Astrocyte (in vitro differentiated cells and primary cell): Measurements from ENCODE around the gene POSTN. TPM values are rescaled to one million over a fixed set of nuclear protein-coding genes. Genes with fewer than 3 reads are reported as not detected.
A peak's percentile ranks its signal among the peaks of the same experiment; 100 is the strongest.

Experiments
- DNase-seq: peaks from one replicate; pipeline ENCODE4 v3.0.0-alpha.2; 2010; ENCODE audit warnings: low read depth
- FAIRE-seq: peaks from 2 replicates; lab custom pipeline; 2011; peaks lifted over from hg19 to GRCh38; lab: Jason Lieb, UNC
- H2AFZ ChIP-seq: 2 replicates; pipeline ENCODE4 v1.6.0; 2012; ENCODE audit warnings: low read depth, low read length, inconsistent platforms
- H3K27ac ChIP-seq: 2 replicates; pipeline ENCODE4 v1.5.1; 2011; ENCODE audit warnings: low read depth, low read length, inconsistent platforms
- H3K27me3 ChIP-seq: 2 replicates; pipeline ENCODE4 v1.6.0; 2011; ENCODE audit warnings: low read length, inconsistent platforms; ENCODE audit not compliant: insufficient read depth
- H3K36me3 ChIP-seq: 2 replicates; pipeline ENCODE4 v1.5.1; 2011; ENCODE audit warnings: low read length, inconsistent platforms; ENCODE audit not compliant: insufficient read depth
- H3K4me1 ChIP-seq: 2 replicates; pipeline ENCODE4 v1.5.1; 2011; ENCODE audit warnings: low read length, inconsistent platforms; ENCODE audit not compliant: insufficient read depth
- H3K4me2 ChIP-seq: 2 replicates; pipeline ENCODE4 v1.6.0; 2012; ENCODE audit warnings: low read length, inconsistent platforms
- H3K4me3 ChIP-seq: 2 replicates; pipeline ENCODE4 v1.5.1; 2011; ENCODE audit warnings: low read depth, mild to moderate bottlenecking, low read length, inconsistent platforms; ENCODE audit not compliant: insufficient read depth
- H3K79me2 ChIP-seq: 2 replicates; pipeline ENCODE4 v1.6.0; 2012; ENCODE audit warnings: mild to moderate bottlenecking, low read length, inconsistent platforms; ENCODE audit not compliant: insufficient read depth
- H3K9ac ChIP-seq: 2 replicates; pipeline ENCODE4 v1.6.0; 2012; ENCODE audit warnings: mild to moderate bottlenecking, low read length, inconsistent platforms
- H3K9me3 ChIP-seq: 2 replicates; pipeline ENCODE4 v1.5.1; 2012; ENCODE audit warnings: low read depth, mild to moderate bottlenecking, low read length, inconsistent platforms; ENCODE audit not compliant: insufficient read depth
- H4K20me1 ChIP-seq: 2 replicates; pipeline ENCODE4 v1.6.0; 2012; ENCODE audit warnings: low read length, inconsistent platforms; ENCODE audit not compliant: insufficient read depth
- H3K27ac Mint-ChIP-seq: one replicate; pipeline ENCODE4 v1.8.0; 2021; ENCODE audit warnings: mild to moderate bottlenecking, mixed read lengths; ENCODE audit not compliant: unreplicated experiment
- H3K27me3 Mint-ChIP-seq: one replicate; pipeline ENCODE4 v1.8.0; 2021; ENCODE audit warnings: low read depth, mixed read lengths; ENCODE audit not compliant: unreplicated experiment
- H3K36me3 Mint-ChIP-seq: one replicate; pipeline ENCODE4 v1.8.0; 2021; ENCODE audit warnings: low read depth, mixed read lengths; ENCODE audit not compliant: unreplicated experiment
- H3K4me1 Mint-ChIP-seq: one replicate; pipeline ENCODE4 v1.8.0; 2021; ENCODE audit warnings: low read depth, mixed read lengths; ENCODE audit not compliant: unreplicated experiment
- H3K4me3 Mint-ChIP-seq: one replicate; pipeline ENCODE4 v1.8.0; 2021; ENCODE audit warnings: mild to moderate bottlenecking, moderate library complexity, mixed read lengths; ENCODE audit not compliant: unreplicated experiment
- H3K9me3 Mint-ChIP-seq: one replicate; pipeline ENCODE4 v1.8.0; 2021; ENCODE audit warnings: mild to moderate bottlenecking, mixed read lengths; ENCODE audit not compliant: unreplicated experiment
- EZH2 ChIP-seq: IDR thresholded peaks from 2 replicates; pipeline ENCODE4 v1.6.1; 2012; ENCODE audit warnings: mild to moderate bottlenecking, low read length, inconsistent platforms; ENCODE audit not compliant: insufficient read depth
- total RNA-seq: library from RNA; stranded (reverse); gene quantifications from 2 replicates; pipeline ENCODE4 v1.2.1, GENCODE V29; 2021
- TF ChIP-seq, protein P1 (sequence below): IDR thresholded peaks from 2 replicates; pipeline ENCODE4 v1.5.1; 2011; ENCODE audit warnings: low read depth, mild to moderate bottlenecking, inconsistent platforms, low read length, moderate library complexity; ENCODE audit not compliant: insufficient read depth

The POSTN gene
- total RNA-seq, 1 donor from 2014 or later = 18.6 TPM

DNA sequence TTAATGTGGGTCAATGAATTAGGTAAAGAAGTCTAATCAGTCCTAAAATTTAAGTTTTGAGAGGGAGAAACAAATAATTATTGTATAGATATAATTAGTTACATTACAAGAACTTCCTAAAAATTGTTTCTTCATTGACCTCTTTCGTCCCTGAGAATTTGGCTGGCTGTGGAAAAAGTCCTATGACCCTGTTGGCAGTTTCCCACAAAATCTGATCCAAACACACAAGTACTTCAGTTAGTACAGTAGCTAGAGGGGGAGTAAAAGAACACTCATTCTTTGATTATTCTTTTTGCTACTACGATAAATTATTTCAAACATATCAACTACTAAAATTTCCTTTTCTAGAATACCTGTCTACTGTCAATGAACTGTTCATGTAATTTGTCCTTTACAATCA lies 11.3 kb downstream of the POSTN start:
- no peak overlapping the region for H3K27ac Mint-ChIP-seq
- H3K27me3 ChIP-seq = no peaks in the 10 kb centered on the region
- no peaks in the 10 kb centered on the region for H3K79me2 ChIP-seq
- H3K9ac ChIP-seq = no peak overlapping the region
- H3K4me3 Mint-ChIP-seq = no peak overlapping the region
- no peaks in the 10 kb centered on the region for H3K9me3 Mint-ChIP-seq
- no peaks in the 10 kb centered on the region for H3K27me3 Mint-ChIP-seq
- no peak overlapping the region for H2AFZ ChIP-seq
- no peak for TF ChIP-seq EZH2
- TF ChIP-seq, protein P1, sequence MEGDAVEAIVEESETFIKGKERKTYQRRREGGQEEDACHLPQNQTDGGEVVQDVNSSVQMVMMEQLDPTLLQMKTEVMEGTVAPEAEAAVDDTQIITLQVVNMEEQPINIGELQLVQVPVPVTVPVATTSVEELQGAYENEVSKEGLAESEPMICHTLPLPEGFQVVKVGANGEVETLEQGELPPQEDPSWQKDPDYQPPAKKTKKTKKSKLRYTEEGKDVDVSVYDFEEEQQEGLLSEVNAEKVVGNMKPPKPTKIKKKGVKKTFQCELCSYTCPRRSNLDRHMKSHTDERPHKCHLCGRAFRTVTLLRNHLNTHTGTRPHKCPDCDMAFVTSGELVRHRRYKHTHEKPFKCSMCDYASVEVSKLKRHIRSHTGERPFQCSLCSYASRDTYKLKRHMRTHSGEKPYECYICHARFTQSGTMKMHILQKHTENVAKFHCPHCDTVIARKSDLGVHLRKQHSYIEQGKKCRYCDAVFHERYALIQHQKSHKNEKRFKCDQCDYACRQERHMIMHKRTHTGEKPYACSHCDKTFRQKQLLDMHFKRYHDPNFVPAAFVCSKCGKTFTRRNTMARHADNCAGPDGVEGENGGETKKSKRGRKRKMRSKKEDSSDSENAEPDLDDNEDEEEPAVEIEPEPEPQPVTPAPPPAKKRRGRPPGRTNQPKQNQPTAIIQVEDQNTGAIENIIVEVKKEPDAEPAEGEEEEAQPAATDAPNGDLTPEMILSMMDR = no peak
- FAIRE-seq (no peak), DNase-seq (no peak)
- no peak overlapping the region for H3K4me2 ChIP-seq
- H4K20me1 ChIP-seq = no peaks in the 10 kb centered on the region
- no peak overlapping the region for H3K27ac ChIP-seq
- peaks cover 14% of the 10 kb centered on the region for H3K36me3 ChIP-seq
- no peak overlapping the region for H3K4me3 ChIP-seq
- no peaks in the 10 kb centered on the region for H3K36me3 Mint-ChIP-seq
- H3K4me1 ChIP-seq = no peaks in the 10 kb centered on the region
- H3K9me3 ChIP-seq = no peaks in the 10 kb centered on the region
- no peaks in the 10 kb centered on the region for H3K4me1 Mint-ChIP-seq

DNA sequence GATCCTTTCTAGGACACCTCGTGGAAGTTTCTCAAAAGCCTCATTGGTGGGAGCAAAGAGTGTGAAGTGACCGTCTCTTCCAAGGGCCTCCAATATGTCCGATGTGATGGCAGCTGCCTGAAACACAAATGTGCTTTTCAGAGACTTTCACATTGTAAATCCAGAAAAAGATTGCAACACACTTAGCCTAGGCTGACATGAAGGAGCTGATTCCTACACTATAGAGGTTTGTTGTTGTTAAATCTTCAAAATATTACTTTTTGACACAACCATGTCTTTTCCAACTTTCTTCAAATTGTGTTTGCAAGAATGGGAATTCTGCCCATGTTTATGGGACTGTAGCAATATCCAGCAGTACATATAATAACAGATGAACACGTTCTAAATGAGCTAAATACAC lies 12.4 kb downstream of the POSTN start:
- peak; percentile 34 for FAIRE-seq
- Mint-ChIP-seq H3K9me3 (no peaks in the 10 kb centered on the region), H3K27ac (no peak overlapping the region), H3K4me1 (no peaks in the 10 kb centered on the region), H3K4me3 (no peak overlapping the region), H3K36me3 (no peaks in the 10 kb centered on the region), H3K27me3 (no peaks in the 10 kb centered on the region)
- no peak overlapping the region for H3K27ac ChIP-seq
- H3K4me3 ChIP-seq = no peak overlapping the region
- H3K9ac ChIP-seq = no peak overlapping the region
- no peak overlapping the region for H3K4me2 ChIP-seq
- TF ChIP-seq, protein P1 = no peak
- TF ChIP-seq EZH2 = no peak
- no peaks in the 10 kb centered on the region for H3K79me2 ChIP-seq
- H2AFZ ChIP-seq = no peak overlapping the region
- DNase-seq = no peak
- H3K36me3 ChIP-seq = peaks cover 14% of the 10 kb centered on the region
- no peaks in the 10 kb centered on the region for H4K20me1 ChIP-seq
- no peaks in the 10 kb centered on the region for H3K4me1 ChIP-seq
- no peaks in the 10 kb centered on the region for H3K27me3 ChIP-seq
- H3K9me3 ChIP-seq = no peaks in the 10 kb centered on the region

DNA sequence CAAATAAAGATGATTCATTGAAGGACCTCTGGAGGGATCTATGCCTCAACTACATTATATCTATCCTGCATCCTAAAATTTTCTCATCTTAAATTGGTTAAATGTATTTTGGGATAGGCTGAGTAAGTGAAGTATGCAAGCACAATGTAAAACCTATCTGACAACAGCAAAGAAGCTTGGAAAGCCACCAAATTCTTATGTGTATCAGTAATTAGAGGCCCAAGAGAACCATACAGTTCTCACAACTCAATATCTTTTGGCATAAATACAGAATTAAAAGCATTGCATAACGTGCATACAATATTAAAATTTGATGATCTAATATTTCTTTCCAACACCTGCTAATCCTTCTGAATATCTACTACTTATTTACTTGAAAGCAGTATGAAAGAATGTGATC lies 13.0 kb downstream of the POSTN start:
- no peak overlapping the region for H2AFZ ChIP-seq
- no peak overlapping the region for H3K9ac ChIP-seq
- no peaks in the 10 kb centered on the region for H3K27me3 ChIP-seq
- no peaks in the 10 kb centered on the region for H4K20me1 ChIP-seq
- no peaks in the 10 kb centered on the region for H3K9me3 ChIP-seq
- H3K9me3 Mint-ChIP-seq = no peaks in the 10 kb centered on the region
- H3K4me3 Mint-ChIP-seq = no peak overlapping the region
- no peak for TF ChIP-seq EZH2
- TF ChIP-seq, protein P1 = no peak
- H3K36me3 ChIP-seq = peaks cover 15% of the 10 kb centered on the region
- H3K79me2 ChIP-seq = no peaks in the 10 kb centered on the region
- DNase-seq (no peak), FAIRE-seq (no peak)
- H3K4me1 Mint-ChIP-seq = no peaks in the 10 kb centered on the region
- H3K4me1 ChIP-seq = no peaks in the 10 kb centered on the region
- no peak overlapping the region for H3K4me2 ChIP-seq
- no peaks in the 10 kb centered on the region for H3K36me3 Mint-ChIP-seq
- H3K4me3 ChIP-seq = no peak overlapping the region
- no peak overlapping the region for H3K27ac Mint-ChIP-seq
- no peaks in the 10 kb centered on the region for H3K27me3 Mint-ChIP-seq
- H3K27ac ChIP-seq = no peak overlapping the region
